ENCODE results near the gene PCSK4. TPM values are rescaled to one million over a fixed set of nuclear protein-coding genes. Genes with fewer than 3 reads are reported as not detected.
A peak's percentile ranks its signal among the peaks of the same experiment; 100 is the strongest.

PCSK4 gene
- total RNA-seq, 1 experiment from 2014 or later: 9.1 TPM

DNA sequence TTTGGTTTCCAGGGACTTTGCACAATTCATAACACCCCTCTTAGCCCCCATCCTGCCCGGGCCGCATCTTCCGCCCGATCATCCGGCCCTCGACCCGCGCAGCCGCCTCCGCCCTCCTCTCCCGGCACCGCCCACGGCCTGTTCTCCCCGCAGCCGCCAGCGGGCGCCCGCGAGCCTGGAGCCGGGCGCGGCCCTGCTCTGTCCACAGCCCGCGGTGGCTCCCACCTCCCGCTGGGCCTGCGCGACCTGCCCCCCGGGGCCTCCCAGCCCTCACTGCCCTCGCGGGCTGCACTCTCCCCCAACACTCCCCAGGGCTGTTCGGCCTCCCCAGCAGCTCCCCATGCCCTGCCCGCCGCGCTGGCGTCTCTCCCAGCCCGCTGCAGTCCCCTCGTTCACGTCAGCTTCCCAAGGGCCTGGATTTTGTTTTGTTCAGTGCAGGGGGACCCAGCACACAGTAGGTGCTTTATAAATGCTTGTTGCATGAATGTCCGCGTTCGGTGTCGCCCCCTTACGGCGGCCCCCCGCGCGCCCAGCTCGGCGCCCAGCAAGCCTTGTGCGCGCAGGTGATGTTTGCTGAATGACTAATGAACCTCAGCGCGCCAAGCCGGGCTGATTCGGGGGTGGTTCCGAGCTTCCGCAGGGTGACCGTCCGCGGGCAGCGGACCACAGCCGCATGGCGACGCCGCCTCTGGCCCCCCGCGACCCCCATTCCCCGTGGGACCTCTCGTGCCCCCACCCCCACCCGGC lies 44.8 kb downstream of the PCSK4 start:
- no peaks in the 10 kb centered on the region for H4K20me1 ChIP-seq (ENCODE audit: control insufficient read depth, insufficient read depth, insufficient read length)
- no peaks in the 10 kb centered on the region; a peak in 1 of 5 replicates for H3K9me3 Mint-ChIP-seq
- no peak overlapping the region for H2BK20ac ChIP-seq (ENCODE audit: low read depth, low read length, poor library complexity, severe bottlenecking)
- H4K8ac ChIP-seq (replicated peaks; ENCODE audit: insufficient read length, low read depth, low read length): no peak overlapping the region
- H3K23me2 ChIP-seq (ENCODE audit: insufficient read length, low read depth, low read length, poor library complexity, severe bottlenecking): peaks cover 3% of the 10 kb centered on the region
- H3K14ac ChIP-seq (ENCODE audit: insufficient read depth, low read length): no peak overlapping the region
- no peak overlapping the region for H2BK5ac ChIP-seq (ENCODE audit: insufficient read length, low read length)
- no peak overlapping the region for H4K5ac ChIP-seq (ENCODE audit: insufficient read length, low read depth, low read length)
- H2BK15ac ChIP-seq (ENCODE audit: low read depth, low read length): no peak overlapping the region
- H3K4me3 Mint-ChIP-seq: peak overlapping the region; percentile 59 to 80
- no peaks in the 10 kb centered on the region for H3K9me3 ChIP-seq (ENCODE audit: control insufficient read depth, low read depth, low read length)
- H3K4ac ChIP-seq (ENCODE audit: low read depth, low read length): no peak overlapping the region
- H3K18ac ChIP-seq (ENCODE audit: insufficient read length, low read depth, low read length): no peak overlapping the region
- no CpG with 5 or more reads among the region's 70 CpGs for WGBS (ENCODE audit: extremely low coverage, insufficient read length, low lambda C conversion rate)
- no peak overlapping the region for H2BK120ac ChIP-seq (ENCODE audit: low read depth, low read length, poor library complexity, severe bottlenecking)
- H3T11ph ChIP-seq (ENCODE audit: low read length): no peak overlapping the region
- H3K9ac ChIP-seq (ENCODE audit: extremely low read depth, insufficient read length, low read length): no peak overlapping the region
- no peak overlapping the region for H3K27ac ChIP-seq (ENCODE audit: insufficient read length, low read depth, low read length)
- H3K79me1 ChIP-seq (ENCODE audit: insufficient read depth, low read depth, low read length, poor library complexity, severe bottlenecking): peaks cover 6% of the 10 kb centered on the region
- H3K79me2 ChIP-seq (ENCODE audit: insufficient read depth, low read length): no peaks in the 10 kb centered on the region
- H4K91ac ChIP-seq (ENCODE audit: insufficient read length, low read depth, low read length): no peak overlapping the region
- peaks cover 52% of the 10 kb centered on the region for H3K27me3 Mint-ChIP-seq (ENCODE audit: low read depth)
- peaks cover 16% of the 10 kb centered on the region; the same call in 1 of the 2 replicates for H3K27me3 ChIP-seq (ENCODE audit: insufficient read depth, low read length)
- H2BK12ac ChIP-seq (ENCODE audit: insufficient read length, low read depth, low read length): no peak overlapping the region
- peak overlapping the region; percentile 6 for H3K4me2 ChIP-seq (ENCODE audit: insufficient read depth, insufficient read length, low read length)
- peaks cover 19 to 29% (median 25%) of the 10 kb centered on the region in 3 experiments for H3K36me3 Mint-ChIP-seq (ENCODE audit: insufficient read depth in 1 of 3, low read depth in 3 of 3)
- H2AK5ac ChIP-seq (ENCODE audit: insufficient read length, low read length): no peak overlapping the region
- H3K23ac ChIP-seq (ENCODE audit: insufficient read length, low read depth, low read length): no peak overlapping the region
- TF ChIP-seq, protein P1, sequence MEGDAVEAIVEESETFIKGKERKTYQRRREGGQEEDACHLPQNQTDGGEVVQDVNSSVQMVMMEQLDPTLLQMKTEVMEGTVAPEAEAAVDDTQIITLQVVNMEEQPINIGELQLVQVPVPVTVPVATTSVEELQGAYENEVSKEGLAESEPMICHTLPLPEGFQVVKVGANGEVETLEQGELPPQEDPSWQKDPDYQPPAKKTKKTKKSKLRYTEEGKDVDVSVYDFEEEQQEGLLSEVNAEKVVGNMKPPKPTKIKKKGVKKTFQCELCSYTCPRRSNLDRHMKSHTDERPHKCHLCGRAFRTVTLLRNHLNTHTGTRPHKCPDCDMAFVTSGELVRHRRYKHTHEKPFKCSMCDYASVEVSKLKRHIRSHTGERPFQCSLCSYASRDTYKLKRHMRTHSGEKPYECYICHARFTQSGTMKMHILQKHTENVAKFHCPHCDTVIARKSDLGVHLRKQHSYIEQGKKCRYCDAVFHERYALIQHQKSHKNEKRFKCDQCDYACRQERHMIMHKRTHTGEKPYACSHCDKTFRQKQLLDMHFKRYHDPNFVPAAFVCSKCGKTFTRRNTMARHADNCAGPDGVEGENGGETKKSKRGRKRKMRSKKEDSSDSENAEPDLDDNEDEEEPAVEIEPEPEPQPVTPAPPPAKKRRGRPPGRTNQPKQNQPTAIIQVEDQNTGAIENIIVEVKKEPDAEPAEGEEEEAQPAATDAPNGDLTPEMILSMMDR (conservative IDR thresholded peaks at IDR 0.05): peak; percentile 97
- no peak overlapping the region for H2AFZ ChIP-seq (ENCODE audit: low read length)
- H3K27ac Mint-ChIP-seq: no peak overlapping the region
- DNase-seq: peak; percentile 75
- no peak overlapping the region for H3K56ac ChIP-seq (ENCODE audit: insufficient read length, low read depth, low read length)
- H3K4me1 ChIP-seq (ENCODE audit: insufficient read depth, low read length): no peaks in the 10 kb centered on the region
- peaks cover 4 to 23% of the 10 kb centered on the region in 2 experiments for H3K4me1 Mint-ChIP-seq
